Mesodermal cell (in vitro differentiated cells): Measurements from ENCODE around the gene ZNF28. TPM values are rescaled to one million over a fixed set of nuclear protein-coding genes. Genes with fewer than 3 reads are reported as not detected.
"Not testable (repeated sequence)": the region's sequence is repeated elsewhere in the genome, so short reads cannot be mapped to it uniquely, and the experiment has no call there.

ENCODE experiments used
- H3K27ac ChIP-seq: 2 replicates; pipeline ENCODE4 v1.7.0; 2013; ENCODE audit warnings: mild to moderate bottlenecking, low read depth, low read length, moderate library complexity; ENCODE audit not compliant: severe bottlenecking
- H3K36me3 ChIP-seq: 2 replicates; pipeline ENCODE4 v1.7.1; 2013; ENCODE audit warnings: mild to moderate bottlenecking, low read length, moderate library complexity; ENCODE audit not compliant: control insufficient read depth, insufficient read depth
- H3K4me1 ChIP-seq: one replicate; pipeline ENCODE4 v1.7.1; 2013; ENCODE audit warnings: mild to moderate bottlenecking, low read length; ENCODE audit not compliant: insufficient read depth, control insufficient read depth, poor library complexity, severe bottlenecking
- H3K4me3 ChIP-seq: 2 replicates; pipeline ENCODE4 v1.7.0; 2013; ENCODE audit warnings: low read length, control low read depth, mild to moderate bottlenecking; ENCODE audit not compliant: insufficient read depth, poor library complexity, severe bottlenecking; ENCODE audit errors: extremely low read depth
- H3K9me3 ChIP-seq: 2 replicates; pipeline ENCODE4 v1.7.1; 2013; ENCODE audit warnings: mild to moderate bottlenecking, low read length, moderate library complexity; ENCODE audit not compliant: control insufficient read depth
- whole genome bisulfite sequencing, 2 experiments: methylation state at CpG; one replicate each; pipeline ENCODE4 v1.1.5; 2013; ENCODE audit warnings: missing lambda C conversion rate in 2 of 2; ENCODE audit not compliant: insufficient coverage in 2 of 2; 5-methylcytosine and 5-hydroxymethylcytosine counted together
- polyA plus RNA-seq, 2 experiments: library from polyadenylated mRNA; stranded (reverse); fragments of 50-300 nt; gene quantifications; one replicate each; pipeline ENCODE4 v1.2.3, GENCODE V29; 2013

The ZNF28 gene
- 17.6 TPM for polyA plus RNA-seq (2013, experiment 1 of 2)
- polyA plus RNA-seq (2013, experiment 2 of 2), result 12.7 TPM

DNA sequence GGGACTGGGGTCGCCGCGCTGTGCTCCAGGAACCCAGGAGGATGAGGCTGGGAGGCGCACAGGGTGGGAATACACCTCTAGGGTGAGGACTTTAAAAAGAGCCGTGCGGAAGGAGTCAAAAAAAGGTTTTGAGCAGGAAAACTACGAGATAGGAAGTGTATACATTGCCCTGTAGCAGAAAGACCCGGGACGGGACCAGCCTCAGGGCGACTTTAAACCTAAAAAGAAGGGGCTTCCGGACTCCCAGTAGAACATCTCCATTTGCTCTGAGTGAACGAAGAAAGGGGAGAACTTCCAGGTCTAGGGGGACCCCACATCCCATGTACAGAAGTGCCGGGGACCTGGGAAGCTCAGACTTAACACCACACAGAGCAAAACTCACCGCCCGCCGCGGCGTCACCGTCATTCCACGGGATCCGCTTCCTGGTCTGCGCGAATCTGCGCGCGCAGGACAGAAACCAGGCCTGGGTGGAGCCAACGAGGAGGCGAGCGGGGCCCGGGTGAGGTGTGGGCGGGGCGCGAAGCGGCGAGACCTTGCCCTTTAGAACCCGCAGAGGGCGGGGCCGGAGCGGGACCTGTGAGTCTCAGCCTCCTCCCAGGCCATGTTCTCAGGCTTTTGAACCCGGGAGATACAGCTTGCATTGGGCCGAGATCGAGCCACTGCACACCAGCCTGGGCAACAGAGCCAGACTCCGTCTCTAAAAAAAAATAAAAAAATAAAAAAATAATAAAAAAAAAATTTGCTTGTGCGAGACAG, at the start of gene ZNF28:
ZNF28 (minus strand) TSS at position 430 of the 757 bp plus-strand sequence. CDS start 3,675 bp downstream, outside the sequence.
- not testable (repeated sequence) for H3K9me3 ChIP-seq, H3K27ac ChIP-seq, H3K4me1 ChIP-seq
- Histone ChIP-seq H3K4me3 (peak within 1 kb of the TSS; percentile 56), H3K36me3 (peaks cover 18% of the 10 kb centered on the region)
- 0 to 1% methylated on average over 11 to 16 of the region's 44 CpGs for WGBS, 2 experiments

DNA sequence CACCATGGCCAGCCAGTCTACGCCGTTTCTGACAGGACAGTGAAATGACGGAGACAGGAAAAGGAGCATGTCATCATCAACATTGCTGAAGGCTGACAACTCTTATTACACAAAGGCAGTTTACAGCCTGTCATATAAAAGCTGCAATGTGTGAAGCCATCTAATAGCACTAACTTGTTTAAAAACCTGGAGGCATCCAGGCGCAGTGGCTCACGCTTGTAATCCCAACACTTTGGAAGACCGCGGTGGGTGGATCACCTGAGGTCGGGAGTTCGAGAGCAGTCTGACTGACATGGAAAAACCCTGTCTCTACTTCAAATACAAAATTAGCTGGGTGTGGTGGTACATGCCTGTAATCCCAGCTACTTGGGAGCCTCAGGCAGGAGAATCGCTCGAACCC, 46.6 kb upstream of the ZNF28 start:
- not testable (repeated sequence) for H3K9me3 ChIP-seq, H3K36me3 ChIP-seq, H3K4me3 ChIP-seq, H3K4me1 ChIP-seq, H3K27ac ChIP-seq
- WGBS, 2 experiments, result 94 to 95% methylated on average over 7 of the region's 11 CpGs

DNA sequence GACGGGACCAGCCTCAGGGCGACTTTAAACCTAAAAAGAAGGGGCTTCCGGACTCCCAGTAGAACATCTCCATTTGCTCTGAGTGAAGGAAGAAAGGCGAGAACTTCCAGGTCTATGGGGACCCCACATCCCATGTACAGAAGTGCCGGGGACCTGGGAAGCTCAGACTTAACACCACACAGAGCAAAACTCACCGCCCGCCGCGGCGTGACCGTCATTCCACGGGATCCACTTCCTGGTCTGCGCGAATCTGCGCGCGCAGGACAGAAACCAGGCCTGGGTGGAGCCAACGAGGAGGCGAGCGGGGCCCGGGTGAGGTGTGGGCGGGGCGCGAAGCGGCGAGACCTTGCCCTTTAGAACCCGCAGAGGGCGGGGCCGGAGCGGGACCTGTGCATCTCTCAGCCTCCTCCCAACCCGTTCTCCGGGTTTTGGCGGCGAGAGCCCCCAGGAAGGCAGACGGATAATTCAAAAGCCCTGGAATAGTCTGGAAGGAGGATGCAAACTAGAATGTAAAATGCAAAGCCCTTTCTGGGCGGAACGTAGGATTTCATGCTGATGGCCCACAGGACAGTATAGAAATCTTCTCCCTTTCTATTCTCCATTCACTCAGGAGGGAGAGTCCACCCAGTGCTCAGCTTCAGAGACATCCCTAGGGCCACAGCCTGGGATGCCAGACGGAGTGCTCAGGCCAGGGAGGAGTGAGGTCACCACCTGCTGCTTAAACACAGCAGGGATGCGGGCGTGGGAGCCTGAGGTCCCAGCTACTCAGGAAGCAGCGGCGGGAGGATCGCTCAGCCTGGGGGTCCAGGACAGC, 36.2 kb upstream of the ZNF28 start, which contains the start of gene ZNF468:
ZNF468 (minus strand) TSS at position 242 of the 814 bp plus-strand sequence. CDS start 3,347 bp downstream, outside the sequence.
- H3K4me1 ChIP-seq, H3K9me3 ChIP-seq, H3K27ac ChIP-seq: not testable (repeated sequence)
- peaks cover 25% of the 10 kb centered on the region for H3K36me3 ChIP-seq
- WGBS, 2 experiments, result 14 to 17% methylated on average over 15 to 21 of the region's 43 CpGs
- peak within 1 kb of the TSS; percentile 58 for H3K4me3 ChIP-seq

DNA sequence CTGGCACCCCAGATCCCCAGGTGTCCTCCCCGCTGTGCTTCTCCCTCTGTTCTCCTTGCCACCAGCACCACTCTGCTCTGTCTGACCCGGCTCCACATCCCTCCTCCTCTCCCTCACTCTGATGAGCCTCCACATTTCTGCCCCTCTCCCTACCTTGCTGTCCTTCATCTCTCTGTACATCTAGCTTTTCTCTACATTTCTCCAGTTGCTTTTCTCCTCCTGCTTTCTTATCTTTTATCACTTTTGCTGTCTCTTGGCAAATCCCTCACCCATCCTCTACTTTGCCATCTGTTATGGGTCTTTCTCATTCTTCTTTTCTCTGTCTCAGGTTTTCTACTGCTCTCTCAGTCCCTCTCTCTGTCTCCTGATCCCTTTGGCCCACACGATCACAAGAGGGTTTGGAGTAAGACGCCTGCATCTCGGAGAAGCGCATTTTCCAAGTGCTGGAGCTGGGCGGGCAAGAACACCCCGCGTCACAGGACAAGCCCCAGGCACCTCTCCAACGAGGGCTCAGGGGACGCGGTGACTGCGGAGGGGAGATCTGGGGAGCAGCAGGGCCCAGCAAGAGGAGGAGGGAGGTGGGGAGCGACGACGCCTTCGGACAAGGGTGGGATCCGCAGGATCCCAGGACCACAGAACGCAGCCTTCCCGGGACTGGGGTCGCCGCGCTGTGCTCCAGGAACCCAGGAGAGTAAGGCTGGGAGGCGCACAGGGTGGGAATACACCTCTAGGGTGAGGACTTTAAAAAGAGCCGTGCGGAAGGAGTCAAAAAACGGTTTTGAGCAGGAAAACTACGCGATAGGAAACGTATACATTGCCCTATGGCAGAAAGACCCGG, 35.3 kb upstream of the ZNF28 start:
- H3K9me3 ChIP-seq, H3K27ac ChIP-seq, H3K4me1 ChIP-seq: not testable (repeated sequence)
- Histone ChIP-seq H3K36me3 (peaks cover 33% of the 10 kb centered on the region), H3K4me3 (peak overlapping the region; percentile 58)
- WGBS, 2 experiments, result 3% methylated on average over 12 to 18 of the region's 31 CpGs

DNA sequence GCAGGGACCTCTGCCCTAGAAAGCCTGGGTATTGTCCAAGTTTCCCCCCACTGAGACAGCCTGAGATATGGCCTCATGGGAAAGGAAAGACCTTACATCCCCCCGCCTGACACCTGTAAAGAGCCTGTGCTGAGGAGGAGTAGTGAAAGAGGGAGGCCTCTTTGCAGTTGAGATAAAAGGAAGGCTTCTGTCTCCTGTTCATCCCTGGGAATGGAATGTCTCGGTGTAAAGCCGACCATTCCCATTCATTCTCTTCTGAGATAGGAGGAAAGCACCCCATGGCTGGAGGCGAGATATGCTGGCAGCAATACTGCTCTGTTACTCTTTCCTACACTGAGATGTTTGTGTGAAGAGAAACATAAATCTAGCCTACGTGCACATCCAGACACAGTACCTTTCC, 25.9 kb upstream of the ZNF28 start:
- H3K4me3 ChIP-seq, H3K27ac ChIP-seq, H3K4me1 ChIP-seq: not testable (repeated sequence)
- 90 to 100% methylated on average over 2 to 3 of the region's 5 CpGs for WGBS, 2 experiments
- Histone ChIP-seq H3K9me3 (peaks cover 17% of the 10 kb centered on the region), H3K36me3 (peaks cover 87% of the 10 kb centered on the region)

DNA sequence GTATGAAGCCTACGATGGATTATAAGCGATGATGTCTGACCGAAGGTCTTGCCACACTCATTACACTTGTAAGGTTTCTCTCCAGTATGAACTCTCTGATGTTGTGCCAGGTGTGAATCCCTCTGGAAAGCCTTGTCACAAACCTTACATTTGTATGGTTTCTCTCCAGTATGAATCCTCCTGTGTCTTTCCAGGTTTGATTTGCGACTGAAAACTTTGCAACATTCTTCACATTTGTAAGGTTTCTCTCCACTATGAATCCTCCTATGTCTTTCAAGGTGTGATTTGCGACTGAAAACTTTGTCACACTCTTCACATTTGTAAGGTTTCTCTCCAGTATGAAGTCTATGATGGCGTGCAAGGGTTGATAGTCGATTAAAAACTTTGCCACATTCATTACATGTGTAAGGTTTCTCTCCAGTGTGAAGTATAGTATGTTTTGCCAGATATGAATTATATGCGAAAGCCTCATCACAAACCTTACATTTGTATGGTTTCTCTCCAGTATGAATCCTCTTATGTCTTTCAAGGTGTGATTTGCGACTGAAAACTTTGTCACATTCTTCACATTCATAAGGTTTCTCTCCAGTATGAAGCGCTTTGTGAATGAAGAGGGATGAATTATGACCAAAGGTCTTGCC, 19.5 kb upstream of the ZNF28 start:
- not testable (repeated sequence) for H3K4me3 ChIP-seq
- H3K36me3 ChIP-seq, result peaks cover 80% of the 10 kb centered on the region

DNA sequence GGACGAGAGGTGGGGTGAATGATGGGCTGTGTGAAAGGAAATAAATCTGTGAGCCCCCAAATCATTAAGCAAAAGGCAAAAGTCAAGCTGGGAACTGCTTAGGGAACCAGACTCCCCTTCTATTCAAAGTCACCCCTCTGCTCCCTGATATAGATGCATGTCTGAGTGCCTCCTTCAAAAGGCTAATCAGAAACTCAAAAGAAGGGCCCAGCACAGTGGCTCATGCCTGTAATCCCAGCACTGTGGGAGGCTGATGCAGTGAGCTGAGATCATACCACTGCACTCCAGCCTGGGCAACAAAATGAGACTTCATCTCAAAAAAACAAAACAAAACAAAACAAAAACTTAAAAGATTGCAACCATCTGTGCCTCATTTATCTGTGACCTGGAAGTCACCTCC, 12.9 kb upstream of the ZNF28 start:
- not testable (repeated sequence) for H3K4me1 ChIP-seq, H3K27ac ChIP-seq, H3K4me3 ChIP-seq
- no CpG with 5 or more reads among the region's 1 CpG for WGBS, 2 experiments
- Histone ChIP-seq H3K9me3 (peaks cover 11% of the 10 kb centered on the region), H3K36me3 (peaks cover 17% of the 10 kb centered on the region)

More for the DNA sequence above, 19.5 kb upstream of the ZNF28 start:
- WGBS, 2 experiments, result 98 to 100% methylated on average over 2 to 5 of the region's 10 CpGs
- H3K27ac ChIP-seq, H3K4me1 ChIP-seq: not testable (repeated sequence)
- H3K9me3 ChIP-seq, result peaks cover 58% of the 10 kb centered on the region

DNA sequence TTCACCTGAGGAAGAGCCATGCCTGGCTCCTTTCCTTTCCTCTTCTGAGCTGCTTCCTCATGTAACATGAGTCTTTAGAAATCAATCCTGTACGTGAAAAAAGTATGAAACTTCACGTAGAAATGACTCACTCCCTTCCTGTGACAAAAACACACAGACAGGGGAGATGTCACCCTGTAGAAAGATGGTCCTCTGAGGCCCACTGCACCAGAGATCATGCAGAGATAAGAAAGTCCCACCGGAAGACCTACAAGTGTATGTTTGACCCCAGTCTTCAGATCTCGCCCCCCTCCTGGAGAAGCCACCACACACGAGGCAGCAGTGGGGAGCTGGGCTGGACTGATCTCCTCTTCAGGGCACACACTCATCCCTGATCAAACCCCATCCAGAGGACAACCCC, 12.1 kb upstream of the ZNF28 start:
- H3K27ac ChIP-seq, H3K4me1 ChIP-seq, H3K4me3 ChIP-seq, H3K9me3 ChIP-seq: not testable (repeated sequence)
- 74% methylated on average over 5 of the region's 5 CpGs; no CpG with 5 or more reads in 1 of the 2 experiments for WGBS, 2 experiments
- H3K36me3 ChIP-seq, result peaks cover 10% of the 10 kb centered on the region

DNA sequence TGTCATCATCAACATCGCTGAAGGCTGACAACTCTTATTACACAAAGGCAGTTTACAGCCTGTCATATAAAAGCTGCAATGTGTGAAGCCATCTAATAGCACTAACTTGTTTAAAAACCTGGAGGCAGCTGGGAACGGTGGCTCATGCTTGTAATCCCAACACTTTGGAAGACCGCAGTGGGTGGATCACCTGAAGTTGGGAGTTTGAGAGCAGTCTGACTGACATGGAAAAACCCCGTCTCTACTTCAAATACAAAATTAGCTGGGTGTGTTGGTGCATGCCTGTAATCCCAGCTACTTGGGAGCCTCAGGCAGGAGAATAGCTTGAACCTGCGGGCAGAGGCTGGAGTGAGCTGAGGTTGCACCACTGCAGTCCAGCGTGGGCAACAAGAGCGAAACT, 8.4 kb upstream of the ZNF28 start:
- H3K9me3 ChIP-seq, H3K27ac ChIP-seq, H3K4me3 ChIP-seq, H3K36me3 ChIP-seq, H3K4me1 ChIP-seq: not testable (repeated sequence)
- WGBS, 2 experiments, result 93 to 94% methylated on average over 2 of the region's 7 CpGs

DNA sequence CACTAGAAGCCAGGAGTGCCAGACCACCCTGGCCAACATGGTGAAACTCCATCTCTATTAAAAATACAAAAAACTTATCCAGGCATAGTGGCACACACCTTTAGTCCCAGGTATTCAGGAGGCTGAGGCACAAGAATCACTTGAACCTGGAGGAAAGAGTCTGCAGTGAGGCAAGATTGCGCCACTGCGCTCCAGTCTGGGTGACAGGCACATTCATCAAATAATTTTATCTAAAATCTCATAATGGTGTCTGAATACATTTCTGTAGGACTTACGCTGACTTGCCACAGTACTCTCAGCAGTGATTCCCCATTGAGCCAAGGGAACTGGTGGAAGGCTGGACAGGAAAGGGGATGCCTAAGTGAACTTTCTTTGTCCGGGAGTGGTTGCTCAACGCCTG, 4.3 kb upstream of the ZNF28 start:
- no peak overlapping the region for H3K4me3 ChIP-seq
- peaks cover 3% of the 10 kb centered on the region for H3K9me3 ChIP-seq
- no peak overlapping the region for H3K27ac ChIP-seq
- no peaks in the 10 kb centered on the region for H3K4me1 ChIP-seq
- 95 to 100% methylated on average over 5 of the region's 5 CpGs for WGBS, 2 experiments
- H3K36me3 ChIP-seq, result no peaks in the 10 kb centered on the region
